IPS-NIHi7 (cell line): Measurements from ENCODE around the gene KLHL29.

Experiments
- DNase-seq: peaks from one replicate; pipeline ENCODE4 v3.0.0; 2012; ENCODE audit warnings: mixed read lengths; ENCODE audit errors: extremely low spot score

The KLHL29 gene

DNA sequence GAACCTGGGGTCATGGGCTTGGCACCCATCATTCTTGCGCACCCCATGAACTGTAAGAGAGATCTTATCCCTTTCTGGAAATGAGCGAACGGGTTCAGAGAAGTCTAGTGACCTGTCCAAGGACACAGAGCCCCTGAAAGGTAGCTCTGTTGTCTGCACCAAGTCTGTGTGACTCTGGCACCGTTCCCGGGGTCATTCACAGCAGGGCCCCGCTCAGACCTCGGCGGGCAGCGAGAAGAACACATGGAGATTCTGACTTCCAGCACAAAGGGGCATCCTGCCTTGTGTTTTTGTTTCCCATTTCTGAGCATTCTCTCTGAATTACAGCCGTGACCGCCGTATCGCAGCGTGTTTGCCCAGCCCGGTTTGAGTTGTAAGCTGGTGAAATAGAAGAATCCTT, 231.7 kb downstream of the KLHL29 start:
- DNase-seq = no peak

DNA sequence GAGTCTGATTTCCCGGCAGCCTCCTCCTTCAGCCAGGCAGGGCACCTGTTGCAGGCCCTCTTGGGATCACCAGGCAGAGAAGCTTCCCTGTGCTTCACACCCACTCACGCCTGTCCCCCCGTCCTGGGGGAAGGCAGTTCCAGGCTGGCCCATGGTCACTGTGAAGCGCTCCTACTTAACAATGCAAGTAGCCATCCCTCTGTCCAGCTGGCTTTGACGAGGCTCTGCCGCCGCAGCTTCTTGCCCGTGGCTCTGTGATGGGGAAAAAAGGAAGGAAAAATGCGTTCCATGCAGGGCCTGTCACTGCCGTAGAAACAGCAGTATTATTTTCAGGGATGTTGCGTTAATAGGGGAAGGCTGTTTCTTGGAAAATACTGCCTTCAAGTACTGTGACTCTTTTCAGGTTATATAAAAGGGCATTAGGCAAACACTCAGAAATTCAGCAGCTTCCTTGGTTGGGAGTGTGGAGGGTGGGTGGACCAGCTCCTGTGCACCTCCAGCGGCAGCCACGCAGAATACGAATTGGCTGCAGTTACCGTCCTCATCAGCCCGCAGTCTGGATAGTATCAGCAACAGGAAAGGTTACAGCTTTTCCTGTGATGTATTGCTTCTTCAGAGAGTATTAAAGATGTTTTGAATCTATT, 232.3 kb downstream of the KLHL29 start:
- no peak for DNase-seq

DNA sequence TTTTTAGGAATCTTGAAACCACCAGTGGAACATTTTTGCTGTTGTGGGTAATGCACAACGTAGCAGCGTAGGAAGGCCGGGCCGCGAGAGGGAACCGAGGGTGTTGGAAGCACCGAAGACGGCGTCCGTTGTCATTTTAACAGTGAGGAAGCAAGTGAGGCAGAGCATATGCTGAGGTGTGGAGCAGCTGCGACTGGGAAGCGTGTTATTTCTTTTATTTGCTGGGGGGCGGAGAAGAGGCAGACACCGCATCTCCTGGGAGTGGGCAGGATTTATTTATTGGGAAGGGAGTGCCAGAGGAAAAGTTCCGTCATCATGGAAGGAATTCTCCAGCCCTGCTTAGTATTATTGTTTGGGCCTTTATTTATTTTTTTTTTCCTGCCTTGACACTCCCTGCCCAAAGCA, 232.8 kb downstream of the KLHL29 start:
- no peak for DNase-seq

DNA sequence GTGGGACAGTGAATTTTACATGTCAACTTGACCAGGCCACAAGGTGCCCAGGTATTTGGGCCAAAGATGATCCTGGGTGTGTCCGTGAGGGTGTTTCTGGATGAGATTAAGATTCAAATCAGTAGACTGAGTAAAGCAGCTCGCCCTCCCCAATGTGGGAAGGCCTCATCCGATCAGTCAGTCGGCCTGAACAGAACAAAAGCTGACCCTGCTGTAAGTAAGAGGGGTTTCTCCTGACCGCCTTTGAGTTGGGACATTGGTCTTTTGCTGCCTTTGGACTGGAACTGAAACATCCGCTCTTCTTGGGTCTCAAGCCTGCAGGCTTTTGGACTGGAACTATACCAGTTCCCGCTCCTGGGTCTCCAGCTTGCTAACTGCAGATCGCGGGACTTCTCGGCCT, 233.3 kb downstream of the KLHL29 start:
- DNase-seq = no peak

DNA sequence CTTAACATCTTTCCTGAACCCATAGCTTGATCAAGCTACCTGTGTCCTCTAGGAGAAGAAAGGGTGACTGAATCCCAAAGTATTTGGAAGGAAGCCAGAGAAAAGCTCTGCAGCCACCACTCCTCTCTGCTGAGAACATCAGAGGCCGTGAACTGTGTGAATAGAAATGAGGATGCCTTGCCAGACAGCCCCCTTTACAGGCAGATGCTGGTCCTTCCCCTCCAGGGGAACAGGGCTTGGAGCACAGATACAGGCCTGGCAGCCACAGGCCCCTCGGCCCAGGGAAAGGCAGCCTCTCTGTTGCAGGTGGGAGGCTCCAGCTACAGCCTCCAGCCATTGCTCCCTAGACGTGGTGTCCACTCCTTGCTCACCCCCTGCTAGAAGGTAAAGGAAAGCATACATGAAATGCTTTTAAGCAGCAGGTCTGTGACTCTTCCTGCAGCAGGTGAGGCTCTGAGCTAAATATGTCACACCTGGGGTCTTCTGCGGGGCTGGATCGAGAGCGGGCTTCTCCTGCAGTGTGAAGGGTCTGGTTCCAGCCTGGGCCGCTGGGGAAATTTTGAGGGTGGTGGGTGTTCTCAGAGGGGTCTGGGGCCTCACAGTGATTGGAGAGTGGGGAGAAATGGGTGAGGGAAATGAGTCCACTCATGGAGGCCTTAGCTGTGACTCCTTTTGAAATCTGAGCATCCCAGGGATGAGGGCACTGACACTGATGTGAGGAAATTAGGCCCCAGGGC, 234.0 kb downstream of the KLHL29 start:
- no peak for DNase-seq

DNA sequence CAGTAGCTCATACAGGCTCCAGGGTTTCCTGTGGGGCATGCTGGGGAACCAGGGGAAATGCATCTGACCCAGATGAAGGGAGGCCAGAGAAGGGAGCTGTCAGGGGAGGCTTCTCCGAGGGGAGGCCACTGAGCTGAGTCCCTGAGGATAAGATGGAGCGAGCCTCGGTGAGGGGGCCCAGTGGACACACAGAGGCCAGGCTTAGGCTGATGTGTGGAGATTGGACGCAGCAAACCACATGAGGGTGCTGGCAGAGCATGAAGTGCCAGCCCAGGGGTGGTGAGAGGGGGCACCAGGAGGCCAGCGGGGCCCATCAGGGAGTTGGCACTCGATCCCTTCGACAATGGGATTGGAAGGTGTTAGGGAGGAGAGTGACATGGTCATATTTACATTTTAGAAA, 235.0 kb downstream of the KLHL29 start:
- DNase-seq = no peak

DNA sequence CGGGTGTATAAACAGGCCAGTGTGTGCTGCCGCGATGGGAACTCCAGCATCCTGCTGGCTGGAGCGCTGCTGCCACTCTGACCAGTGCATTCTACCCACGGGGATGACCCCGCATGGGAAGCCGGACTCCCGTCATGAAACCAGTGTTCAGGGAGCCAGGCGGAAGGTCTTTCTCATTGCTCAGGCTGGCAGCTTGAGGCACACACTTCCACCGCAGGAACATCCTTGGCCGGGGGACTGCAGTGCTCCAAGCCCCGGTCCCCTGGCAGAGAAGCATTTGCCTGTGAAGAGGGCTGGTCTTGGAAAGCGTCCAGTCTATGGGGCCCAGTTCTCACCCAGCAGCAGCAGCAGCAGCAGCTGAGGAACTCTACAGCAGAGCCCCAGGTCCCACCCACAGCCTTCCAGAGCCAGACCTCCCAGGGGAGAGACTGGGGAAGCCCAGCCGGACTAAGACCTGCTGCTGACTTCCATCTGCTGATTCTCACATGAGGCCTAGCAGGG, 235.9 kb downstream of the KLHL29 start:
- DNase-seq = no peak

DNA sequence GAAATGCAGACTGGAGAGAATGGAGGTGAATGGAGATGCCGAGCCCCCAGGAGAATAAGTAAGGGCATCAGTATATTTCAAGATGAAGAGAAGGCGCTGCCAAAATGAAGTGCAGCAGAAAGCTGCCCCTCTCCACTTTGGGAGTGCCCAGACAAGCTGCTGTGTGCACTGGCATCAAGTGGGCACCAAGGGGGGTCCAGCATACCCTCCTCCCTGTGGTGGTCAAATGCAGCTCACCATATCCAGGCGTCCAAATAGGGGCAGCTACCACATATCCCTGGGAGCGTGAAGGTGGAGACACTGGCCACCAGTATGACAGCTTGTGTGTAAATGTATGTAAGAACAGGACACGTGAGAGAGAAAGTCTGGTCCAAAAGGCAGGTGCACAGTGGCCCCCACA, 236.6 kb downstream of the KLHL29 start:
- DNase-seq = no peak

DNA sequence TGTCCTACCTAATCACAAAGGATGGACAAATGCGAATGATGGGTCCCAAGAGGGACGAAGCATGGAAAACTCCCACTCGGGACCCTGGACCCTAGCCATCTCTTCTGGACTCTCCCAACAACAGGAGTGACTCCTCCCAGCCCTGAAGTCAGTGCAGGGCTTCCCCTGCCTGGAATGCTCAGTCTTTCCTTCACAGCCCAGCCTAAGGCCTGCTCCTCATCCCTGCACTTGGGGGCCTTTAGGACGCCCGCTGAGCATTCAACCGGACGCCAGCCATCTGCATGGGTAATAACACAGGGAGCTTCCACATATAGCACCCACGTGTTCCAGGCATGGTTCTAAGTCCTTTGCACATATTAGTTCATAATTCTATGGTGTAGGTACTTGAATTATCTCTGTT, 237.5 kb downstream of the KLHL29 start:
- DNase-seq = no peak

DNA sequence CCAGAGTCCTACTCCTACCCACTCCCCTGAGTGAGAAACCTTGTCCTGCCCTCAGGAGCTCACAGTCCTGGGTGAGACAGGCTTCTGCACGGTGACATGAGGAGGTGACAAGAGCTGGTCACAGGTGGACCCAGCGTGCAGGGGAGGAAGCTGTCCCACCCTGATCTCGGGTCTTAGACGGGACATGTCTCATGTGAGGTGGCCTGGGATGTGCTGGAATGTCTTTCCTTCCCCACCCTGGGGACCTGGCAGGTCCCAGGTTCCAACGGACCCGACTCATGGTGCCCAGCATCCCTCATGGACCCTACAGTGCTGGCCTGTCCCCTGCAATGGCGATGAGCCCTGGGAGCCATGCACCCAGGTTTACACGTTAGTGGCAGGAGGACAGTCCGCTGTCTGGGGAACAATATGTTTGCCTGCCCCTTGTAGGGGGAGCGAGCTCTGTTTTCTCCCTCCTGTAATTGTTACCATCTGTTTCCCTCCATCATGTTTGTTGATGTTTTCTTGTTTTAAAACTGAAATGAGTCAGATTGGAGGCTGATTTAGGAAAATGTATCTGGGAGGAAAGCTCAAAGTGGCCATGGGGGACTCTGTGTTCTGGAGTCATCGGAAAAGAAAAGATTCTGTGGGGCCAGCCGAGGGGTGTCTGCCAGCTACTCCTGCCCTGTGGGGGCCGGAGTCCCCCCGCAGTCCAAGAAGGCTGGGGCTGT, 238.1 kb downstream of the KLHL29 start:
- no peak for DNase-seq

DNA sequence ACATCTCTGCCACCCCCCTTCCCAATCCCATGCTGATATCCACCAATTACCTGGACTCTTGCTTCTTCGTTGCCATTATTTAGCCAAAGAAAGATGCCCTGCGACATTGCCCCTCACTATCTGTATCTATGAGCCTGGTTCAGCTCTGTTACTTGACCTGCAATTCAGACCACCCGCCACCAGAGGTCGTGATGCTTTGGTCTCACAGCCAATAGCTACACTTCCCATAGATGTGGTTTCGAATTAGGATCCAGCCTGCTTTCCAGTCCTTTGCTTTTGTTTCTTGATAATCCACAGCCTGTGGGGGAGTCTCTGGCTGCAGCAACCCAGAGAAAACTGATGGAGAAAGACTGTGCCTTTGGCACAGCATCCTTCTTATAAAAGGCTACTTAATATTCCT, 239.4 kb downstream of the KLHL29 start:
- peak; percentile 76 for DNase-seq

DNA sequence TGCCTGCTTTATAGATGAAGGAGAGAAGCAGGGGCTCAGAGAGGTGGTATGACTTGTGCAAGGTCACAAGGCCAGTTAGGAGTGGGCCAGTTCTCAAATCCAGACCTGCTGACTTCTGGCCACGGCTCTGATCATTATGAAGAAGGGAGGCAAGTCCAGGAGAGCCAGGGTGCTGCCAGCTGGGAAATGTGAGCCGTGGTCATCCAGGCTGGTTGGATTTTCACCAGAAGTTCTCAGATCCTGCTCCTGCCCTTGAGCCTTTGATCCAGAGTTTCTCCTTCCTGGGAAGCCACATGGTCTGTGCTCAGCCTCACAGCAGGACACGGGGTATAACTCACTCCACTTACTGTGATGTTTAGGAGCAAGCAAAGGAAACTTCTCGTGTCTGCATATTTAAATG, 239.9 kb downstream of the KLHL29 start:
- no peak for DNase-seq

DNA sequence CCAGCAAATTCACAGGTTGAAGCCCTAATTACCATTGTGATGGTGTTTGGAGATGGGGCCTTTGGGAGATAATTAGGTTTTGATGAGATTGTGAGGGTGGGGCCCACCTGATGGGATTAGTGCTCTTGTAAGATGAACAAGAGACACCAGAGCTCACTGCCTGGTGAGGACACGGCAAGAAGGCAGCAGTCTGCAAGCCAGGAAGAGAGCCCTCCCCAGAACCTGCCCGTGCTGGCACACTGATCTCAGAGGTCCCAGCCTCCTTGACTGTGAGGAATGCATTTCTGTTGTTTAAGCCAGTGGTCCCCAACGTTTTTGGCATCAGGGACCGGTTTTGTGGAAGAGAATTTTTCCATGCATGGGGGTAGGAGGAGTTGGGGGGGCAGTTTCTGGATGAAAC, 240.7 kb downstream of the KLHL29 start:
- DNase-seq = no peak

DNA sequence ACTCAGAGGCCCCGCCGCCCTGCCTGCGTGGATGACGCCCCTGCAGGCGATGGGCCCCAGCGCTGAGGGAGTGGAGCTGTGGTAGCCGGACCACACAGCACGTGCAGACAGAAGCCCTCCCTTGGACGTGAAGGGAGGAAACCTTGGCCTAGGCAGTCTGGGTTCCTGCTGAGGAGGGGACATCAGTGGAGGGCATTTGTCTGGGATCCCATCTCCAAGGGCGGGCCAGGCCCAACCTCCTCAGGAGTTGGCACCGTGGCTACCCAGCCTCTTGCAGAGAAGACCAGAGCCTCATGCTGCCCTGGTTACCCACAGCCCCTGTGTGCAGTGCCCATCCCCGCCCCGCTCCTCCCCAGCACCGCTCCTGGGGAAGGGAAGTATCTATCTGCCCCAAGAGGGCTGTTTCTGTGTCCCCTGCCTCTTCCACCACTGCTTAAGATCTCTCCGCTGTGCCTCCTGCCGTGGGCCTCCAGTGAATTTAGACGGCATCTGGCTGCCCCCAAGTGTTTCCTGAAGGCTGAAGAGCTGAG, 241.8 kb downstream of the KLHL29 start:
- DNase-seq = no peak

DNA sequence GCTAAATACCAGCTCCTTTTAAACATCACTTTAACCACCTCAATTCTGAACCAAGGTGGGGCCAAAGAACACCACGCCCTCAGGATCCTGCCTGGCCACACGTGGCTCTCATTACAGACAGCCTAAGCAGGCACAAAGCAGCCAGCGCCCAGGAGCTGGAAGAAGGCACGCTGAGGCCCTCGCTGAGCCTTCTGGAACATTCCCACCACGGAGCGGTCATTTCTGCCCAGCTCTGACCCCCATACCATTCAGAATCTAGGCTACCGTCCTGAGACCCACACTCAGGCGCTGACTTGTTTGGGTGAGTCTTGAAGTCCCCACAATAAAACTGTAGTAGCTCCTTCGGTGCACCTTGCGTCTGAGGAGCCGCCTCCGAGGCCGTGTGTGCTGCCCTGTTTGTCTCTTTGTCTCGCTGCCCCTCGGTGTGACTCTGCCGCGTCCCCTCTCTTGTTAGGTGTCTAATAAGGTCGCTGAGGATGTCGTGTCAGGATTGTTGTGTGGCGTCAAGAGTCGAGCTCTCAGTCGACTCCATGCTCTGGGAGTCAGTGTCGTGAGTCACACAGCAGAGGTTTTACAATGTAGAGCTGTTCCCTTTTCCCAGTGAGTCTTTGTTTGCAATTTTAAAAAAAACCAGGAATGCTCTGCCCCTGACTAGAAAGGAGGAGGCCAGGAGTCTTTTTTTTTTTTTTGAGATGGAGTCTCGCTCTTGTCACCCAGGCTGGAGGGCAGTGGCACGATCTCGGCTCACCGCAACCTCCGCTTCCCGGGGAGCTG, 242.4 kb downstream of the KLHL29 start:
- DNase-seq = no peak

DNA sequence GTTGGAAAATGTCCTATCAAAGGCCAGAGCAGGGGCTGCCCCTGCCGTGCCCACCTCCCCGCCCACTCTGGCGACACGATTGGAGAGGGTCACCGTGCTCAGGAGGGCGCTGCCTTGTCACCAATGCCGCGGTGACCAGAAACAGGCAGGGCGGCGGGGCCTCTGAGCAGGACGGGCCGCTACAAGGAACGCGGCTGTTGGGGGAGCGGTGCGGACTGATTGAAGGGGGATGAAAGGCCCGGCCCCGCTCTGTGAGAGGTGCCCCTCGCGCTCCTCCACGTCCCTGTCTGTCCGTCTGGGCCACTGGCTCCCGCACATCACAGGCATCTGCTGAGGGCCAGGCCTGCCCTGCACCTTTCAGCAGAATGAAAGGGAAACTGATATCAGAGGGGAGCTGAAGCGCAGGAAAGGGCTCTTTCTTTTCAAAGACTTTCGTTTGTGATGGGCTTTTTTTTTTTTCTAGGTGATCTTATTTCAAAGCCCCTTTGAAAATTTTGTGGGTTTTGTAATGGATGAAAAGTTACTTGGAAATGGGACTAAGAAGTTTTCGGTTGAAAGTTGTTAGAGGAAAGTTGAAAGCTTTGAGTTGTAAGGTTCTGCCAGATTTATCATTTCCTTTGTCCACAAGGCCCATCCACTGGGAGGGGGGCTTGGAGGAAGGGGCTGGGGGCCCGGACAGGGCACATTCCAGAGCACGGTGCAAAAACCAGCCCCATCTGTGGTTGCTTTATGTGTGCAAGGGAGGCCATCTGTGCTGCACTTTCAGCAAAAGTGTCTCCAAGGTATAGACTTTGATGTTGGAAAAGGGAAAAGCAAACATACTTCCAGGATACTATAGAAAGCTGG, 244.2 kb downstream of the KLHL29 start:
- no peak for DNase-seq

DNA sequence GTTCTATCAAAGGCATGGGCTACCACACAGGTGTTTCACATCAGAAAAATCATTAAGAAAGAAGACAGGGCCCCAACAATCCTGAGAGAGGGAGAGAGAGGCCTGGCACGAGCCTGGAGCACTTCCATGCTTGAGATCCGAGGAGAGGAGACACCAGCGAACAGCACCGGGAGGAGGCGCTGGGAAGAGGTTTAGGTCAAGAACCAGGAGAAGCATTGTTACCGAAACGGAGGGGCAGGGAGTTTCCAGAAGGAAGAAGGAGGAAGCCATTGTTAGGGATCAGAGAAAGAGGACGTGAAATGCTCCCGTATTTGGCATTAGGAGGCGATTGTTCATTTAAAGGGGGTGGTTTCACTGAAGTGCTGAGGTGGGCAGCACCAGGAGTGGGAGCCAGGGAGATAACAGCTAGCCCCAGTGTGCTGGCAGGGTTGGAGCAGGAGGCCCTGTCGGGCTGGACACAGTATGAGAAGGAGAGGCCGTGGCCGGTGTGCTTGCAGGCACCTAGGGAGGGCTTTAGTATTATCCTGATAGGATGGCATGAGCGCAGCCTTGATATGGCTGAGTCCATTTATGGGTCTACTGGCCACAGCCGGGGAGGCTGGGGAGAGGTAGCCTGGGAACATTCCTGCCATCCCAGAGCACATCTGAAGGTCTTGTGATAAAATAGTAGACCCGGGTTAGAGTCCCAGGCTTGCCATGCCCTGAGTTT, 244.9 kb downstream of the KLHL29 start:
- DNase-seq = no peak

DNA sequence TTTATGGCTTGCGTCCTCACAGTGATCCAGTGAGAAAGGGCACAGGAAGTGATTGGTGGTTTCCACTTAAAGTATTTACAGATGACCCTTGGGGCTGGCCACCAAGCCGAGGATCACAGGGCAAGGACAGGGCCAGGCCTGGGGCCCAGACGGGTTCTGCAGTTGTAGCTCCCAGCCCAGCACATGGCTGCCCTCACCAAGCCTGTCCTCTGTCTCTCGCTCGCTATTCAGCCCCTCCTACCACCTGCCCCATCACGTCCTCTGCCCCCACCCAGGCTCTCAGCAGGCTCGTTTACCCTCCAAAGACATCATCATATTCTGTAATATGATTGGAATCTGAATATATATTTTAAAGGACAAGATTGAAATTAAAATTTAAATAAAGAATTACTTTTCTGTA, 246.0 kb downstream of the KLHL29 start:
- DNase-seq = no peak

DNA sequence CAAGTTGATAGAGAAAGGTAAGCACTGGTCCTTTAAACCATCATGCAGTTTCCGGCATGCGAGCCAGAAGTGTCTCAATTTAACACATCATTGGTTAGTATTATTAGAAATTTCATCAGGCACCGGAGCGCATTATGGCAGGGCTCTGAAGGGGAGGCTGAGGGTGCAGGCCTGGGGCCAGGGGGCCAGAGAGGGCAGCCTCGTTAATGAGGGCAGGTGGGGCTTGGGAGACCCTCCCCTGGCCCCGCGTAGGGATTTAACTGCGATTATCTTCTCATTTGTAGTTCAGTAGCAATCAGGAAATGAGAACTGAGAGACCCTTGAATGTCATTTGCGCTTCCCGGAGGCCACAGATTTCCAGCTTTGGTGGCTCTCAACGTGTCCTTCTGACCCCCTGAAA, 246.4 kb downstream of the KLHL29 start:
- no peak for DNase-seq

DNA sequence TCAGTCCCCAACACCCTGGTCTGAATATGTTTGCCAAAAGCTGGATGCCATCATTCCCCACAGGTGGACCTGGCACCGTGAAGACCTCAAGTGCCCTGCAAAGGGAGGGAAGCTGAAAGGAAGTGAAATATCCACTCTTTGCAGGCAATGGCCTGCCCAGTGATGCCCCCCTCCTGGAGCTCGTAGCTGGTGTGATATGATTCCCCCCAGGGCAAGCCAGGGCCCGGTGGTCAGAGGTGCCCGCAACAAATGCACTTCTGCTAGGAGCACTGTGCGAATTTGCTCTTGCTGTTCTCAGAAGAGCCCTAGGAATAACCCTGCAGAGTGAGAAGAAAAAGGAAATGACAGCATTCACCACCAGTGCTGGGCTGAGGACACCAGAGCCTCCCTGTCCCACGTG, 247.4 kb downstream of the KLHL29 start:
- DNase-seq = no peak
